GM19468 (cell line): ENCODE results near the gene CSMD2.

ENCODE experiments used
- ATAC-seq: cut with Tn5 transposase; IDR thresholded peaks from one replicate; pipeline ENCODE4 v1.9.1; 2021; ENCODE audit warnings: mild to moderate bottlenecking, moderate library complexity, moderate number of reproducible peaks; ENCODE audit not compliant: unreplicated experiment; ENCODE audit errors: extremely low read depth

CSMD2 gene

GRCh38 chr1:33928251-33928650, 236.8 kb downstream of the CSMD2 start:
- ATAC-seq: no peak

GRCh38 chr1:33927721-33928120, 237.3 kb downstream of the CSMD2 start:
- no peak for ATAC-seq

DNA sequence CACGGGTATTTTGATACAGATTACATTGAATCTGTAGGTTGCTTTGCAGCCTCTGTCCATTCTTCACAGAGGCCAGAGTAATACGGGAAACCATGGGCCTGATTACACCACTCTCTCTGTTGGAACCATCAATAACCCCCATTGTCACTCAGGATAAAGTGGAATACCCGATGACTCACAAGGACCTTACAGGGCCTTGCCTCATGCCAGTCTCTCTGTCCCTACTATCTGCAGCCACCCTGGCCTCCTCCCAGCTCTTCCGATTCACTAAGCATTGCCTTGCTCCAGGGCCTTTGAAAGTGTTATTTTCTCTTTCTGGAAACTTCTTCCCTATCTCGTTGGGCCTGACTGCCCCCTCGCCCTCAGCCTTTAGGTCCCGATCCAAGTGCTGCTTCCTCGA, 239.4 kb downstream of the CSMD2 start:
- no peak for ATAC-seq

DNA sequence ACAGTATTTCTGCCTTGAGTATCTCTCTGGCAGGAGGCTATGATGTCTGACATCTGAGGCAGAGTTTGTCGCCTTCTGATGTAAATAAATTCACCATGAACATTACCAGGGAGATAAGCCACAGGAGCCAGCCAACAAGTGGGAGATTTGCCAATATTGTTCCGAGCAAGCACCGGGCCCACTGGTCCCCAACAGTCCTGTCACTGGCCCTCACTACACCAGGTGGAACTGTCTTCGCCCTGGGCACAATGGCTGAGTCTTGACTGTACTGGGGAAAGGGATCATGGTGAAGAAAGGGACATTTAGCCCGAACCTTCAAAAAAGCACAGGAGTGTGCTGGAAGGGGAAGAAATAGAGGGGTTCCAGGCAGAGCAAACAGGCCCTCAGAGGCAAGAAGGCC, 243.7 kb downstream of the CSMD2 start:
- no peak for ATAC-seq

GRCh38 chr1:33918368-33918767, 246.7 kb downstream of the CSMD2 start:
- no peak for ATAC-seq

GRCh38 chr1:33916786-33917185, 248.2 kb downstream of the CSMD2 start:
- ATAC-seq: no peak

- ATAC-seq: no peak
Measured at GRCh38 chr1:33914531-33914930, 250.5 kb downstream of the CSMD2 start.

DNA sequence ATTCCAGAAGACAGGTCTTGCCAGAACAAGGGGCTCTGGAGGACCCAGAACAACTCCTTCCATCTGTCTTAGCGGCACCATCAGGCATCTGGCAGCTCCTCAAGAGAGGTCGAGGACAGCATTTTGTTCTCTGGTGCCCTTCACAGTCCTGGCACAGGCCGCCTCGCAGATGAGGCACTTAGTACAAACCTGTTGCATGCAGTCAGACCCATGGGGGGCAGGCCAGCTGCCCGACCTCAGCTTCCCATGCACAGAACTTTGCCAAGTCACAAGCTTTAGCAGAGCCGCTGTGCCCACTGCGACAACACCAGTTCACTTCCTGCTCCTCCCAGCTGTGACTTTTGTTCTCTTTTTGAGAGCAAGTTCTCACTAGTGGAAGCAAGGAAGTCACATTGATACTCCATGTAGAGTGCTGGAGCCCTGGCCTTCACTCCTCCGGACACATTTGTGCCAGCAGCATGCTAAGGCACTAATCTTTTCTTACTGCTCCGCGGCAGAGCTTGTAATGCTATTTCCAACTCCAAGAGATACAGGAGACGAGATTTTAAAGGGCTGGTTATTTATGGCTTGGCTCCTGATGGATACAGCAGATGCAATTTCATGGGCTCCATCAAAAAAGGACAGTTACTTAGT, 256.6 kb downstream of the CSMD2 start:
- no peak for ATAC-seq

DNA sequence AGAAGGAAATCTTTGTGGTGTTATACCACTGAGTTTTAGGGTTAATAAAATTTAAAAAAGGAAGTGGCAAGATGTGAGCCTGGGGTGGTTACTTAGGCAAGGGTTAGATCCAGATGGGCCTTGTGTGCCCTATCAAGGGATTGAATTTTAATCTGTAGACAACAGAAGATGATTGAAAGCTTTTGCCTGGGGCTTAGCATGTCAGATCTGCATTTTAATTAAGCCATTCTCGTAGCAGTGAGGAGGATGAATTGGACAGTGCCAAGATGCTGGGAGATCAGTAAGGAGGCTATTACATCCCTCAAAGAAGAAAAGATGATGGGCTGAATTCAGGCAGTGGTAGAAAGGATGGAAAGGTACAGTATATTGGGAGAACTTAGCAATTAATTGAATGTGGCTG, 258.9 kb downstream of the CSMD2 start:
- ATAC-seq: no peak

DNA sequence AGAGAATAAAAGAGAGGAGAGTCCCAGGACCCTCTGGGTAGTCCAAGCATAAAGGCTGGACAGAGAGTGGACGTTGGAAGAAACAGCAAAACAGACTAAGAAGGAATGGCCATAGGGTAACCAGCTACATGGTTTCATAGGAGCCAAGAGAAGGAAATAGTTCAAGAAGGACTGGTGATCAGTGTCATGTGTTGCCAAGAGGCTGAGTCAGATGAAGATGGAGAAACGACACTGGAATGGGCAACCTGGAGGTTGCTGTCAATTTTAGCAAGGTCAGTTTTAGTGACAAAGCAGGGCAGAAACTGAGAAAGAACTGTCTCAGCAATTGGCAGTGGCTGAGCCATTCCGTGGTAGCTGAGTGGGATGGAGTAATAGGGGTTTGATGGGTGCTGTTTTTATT, 259.8 kb downstream of the CSMD2 start:
- no peak for ATAC-seq

- peak; percentile 11 for ATAC-seq
Measured at GRCh38 chr1:33903210-33903589, 261.8 kb downstream of the CSMD2 start.

DNA sequence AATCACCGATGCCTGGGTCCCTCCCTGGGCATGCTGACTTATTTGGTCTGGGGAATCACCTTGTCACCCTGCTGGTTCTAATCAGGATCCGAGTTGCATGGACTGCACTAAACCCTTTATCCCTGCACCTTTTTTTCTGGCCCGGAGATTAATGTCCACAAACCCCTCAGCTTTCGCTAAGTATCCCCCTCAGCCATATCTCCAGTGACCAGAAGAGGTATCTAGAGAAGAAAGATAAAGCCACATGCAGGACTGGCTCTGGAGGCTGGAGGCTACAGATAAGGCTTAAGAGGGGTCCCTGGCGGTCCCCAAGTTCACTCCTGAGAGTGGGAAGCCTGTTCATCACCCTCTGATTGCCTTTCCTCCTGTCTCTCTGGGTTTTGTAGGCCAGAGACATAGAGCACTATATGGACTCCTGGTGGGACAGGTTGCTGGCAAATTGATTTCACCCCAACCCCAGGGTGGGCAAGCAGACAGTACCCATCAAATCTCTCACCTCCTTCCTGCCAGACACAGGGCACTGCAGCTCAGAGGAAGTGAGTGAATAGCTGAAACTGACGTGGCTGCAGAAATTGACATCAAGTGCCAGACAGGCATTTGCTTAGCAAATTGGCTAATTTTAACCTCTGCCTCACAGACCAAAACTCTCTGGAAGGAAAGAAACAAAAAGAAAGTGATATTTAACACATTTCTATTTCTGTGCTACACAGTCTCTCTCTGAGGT, 262.4 kb downstream of the CSMD2 start:
- peak; percentile 44 for ATAC-seq

GRCh38 chr1:33899746-33900145, 265.3 kb downstream of the CSMD2 start:
- no peak for ATAC-seq

DNA sequence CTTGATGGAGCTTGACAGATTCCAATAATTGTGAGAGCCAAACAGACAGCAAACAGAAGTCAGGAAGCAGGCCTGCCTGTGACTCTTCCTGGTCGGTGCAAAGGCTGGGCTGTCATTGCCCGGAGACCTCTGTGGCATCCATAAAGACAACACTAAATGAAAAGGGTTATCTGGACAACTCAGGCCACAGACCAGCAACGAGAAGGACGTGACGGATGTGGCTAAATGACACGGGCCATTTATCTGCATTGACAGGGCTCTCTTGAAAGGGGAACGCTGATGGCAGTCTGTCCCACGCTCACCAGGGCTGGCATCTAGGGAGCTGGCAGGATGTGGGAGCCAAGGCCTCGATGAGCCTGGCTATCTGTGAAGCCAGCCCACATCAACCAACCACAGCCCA, 266.1 kb downstream of the CSMD2 start:
- no peak for ATAC-seq

DNA sequence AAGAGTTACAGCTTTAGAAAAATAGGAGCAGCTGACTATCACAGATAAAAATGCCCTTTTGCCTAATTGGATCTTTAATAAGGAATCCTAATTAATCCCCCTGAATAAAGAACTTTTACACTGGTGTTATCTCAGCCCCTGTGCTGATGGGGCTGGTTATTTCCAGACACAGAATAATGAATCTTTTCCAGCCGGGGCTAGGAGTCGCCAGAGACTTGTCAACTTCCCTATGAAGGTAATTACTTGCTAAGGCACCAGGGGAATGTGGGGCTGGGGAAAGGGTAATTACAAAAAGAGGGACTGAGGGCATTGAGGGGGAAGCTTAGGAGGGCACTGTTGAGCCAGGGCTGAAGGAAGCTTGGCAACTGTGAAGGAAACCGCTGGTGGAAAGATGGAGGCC, 266.6 kb downstream of the CSMD2 start:
- ATAC-seq: no peak

GRCh38 chr1:33897092-33897725, 267.8 kb downstream of the CSMD2 start:
- ATAC-seq: no peak

GRCh38 chr1:33895976-33896375, 269.1 kb downstream of the CSMD2 start:
- ATAC-seq: no peak

- no peak for ATAC-seq
Measured at GRCh38 chr1:33895396-33895795, 269.6 kb downstream of the CSMD2 start.

- ATAC-seq: no peak
Measured at GRCh38 chr1:33893147-33893830, 271.7 kb downstream of the CSMD2 start.

- no peak for ATAC-seq
Measured at GRCh38 chr1:33886496-33886895, 278.5 kb downstream of the CSMD2 start.

GRCh38 chr1:33880305-33880704, 284.7 kb downstream of the CSMD2 start:
- no peak for ATAC-seq
